Measurements from ENCODE around the gene CEMP1. TPM values are rescaled to one million over a fixed set of nuclear protein-coding genes. Genes with fewer than 3 reads are reported as not detected.
A peak's percentile ranks its signal among the peaks of the same experiment; 100 is the strongest.
"Not testable (repeated sequence)": the region's sequence is repeated elsewhere in the genome, so short reads cannot be mapped to it uniquely, and the experiment has no call there.

Gene CEMP1
- total and polyA plus RNA-seq, 2 donors (not counting 1 experiment from before 2014, with no cell fraction given) = 0.66 to 2.3 TPM

DNA sequence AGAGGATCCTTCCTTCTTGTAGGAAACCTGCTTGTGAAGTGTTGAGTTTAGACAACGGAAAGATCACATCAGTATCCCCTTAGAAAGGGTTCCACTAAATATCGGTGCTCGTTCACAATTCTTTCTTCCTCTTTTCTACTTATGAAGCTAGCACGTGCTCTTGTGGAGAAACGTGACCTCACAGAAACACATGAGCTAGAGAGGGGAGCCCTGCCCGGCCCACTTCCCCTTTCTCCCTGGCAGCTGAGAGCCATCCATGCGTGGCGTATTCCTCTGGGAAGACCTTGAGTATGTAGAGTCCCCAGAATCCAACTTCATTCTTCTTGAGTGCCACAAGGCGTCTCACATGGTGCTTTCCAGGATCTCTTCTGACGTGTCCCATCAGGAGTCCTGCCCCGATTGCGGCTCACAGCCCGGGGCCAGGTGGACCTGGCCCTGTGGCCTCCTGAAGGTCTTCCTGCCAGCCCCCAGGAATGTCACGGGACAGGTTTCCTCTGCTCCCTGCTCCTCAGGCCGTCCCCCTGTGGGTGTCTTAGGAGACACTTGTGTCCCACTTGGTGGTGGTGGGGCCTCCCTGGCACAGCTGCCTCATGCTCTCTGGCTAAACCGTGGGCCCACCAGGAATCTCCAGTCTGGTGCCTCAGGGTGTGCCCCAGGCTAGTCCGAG lies 29.1 kb upstream of the CEMP1 start:
- DNase-seq, CTCF ChIA-PET: not testable (repeated sequence)

GRCh38 chr16:2557150-2557549 lies 25.9 kb upstream of the CEMP1 start:
- H3K9me3 ChIP-seq (ENCODE audit: control extremely low read depth in 1 of 3, control insufficient read depth in 2 of 3, insufficient read depth in 1 of 3, low read length in 2 of 3); intact Hi-C loops (cut with micrococcal nuclease); H3K4me1 ChIP-seq (ENCODE audit: control insufficient read depth in 2 of 2, insufficient read depth in 2 of 2, low read length in 2 of 2); H3K79me2 ChIP-seq (ENCODE audit: control insufficient read depth, insufficient read depth, low read length); H3K27ac ChIP-seq (ENCODE audit: low read length in 2 of 2); H2AFZ ChIP-seq (ENCODE audit: insufficient read depth, low read depth, low read length, poor library complexity, severe bottlenecking); H4K20me1 ChIP-seq (ENCODE audit: control insufficient read depth, insufficient read depth, low read length, poor library complexity, severe bottlenecking); H3K4me2 ChIP-seq (replicated peaks; ENCODE audit: low read depth, low read length, poor library complexity, severe bottlenecking); H3K9ac ChIP-seq (ENCODE audit: low read length); H3K4me3 Mint-ChIP-seq; H3K27me3 Mint-ChIP-seq; H3K4me1 Mint-ChIP-seq; CTCF ChIA-PET; DNase-seq; H3K36me3 ChIP-seq (replicated peaks in 1 of 2; ENCODE audit: control extremely low read depth in 1 of 2, control insufficient read depth in 1 of 2, extremely low read depth in 1 of 2, insufficient read depth in 2 of 2, low read length in 1 of 2); POLR2A ChIA-PET; H3K9me3 Mint-ChIP-seq (ENCODE audit: insufficient read depth); H3K27me3 ChIP-seq (replicated peaks in 1 of 4; ENCODE audit: control extremely low read depth in 1 of 4, control insufficient read depth in 3 of 4, insufficient read depth in 4 of 4, low read length in 3 of 4); H3K27ac Mint-ChIP-seq; ATAC-seq (ENCODE audit: low read depth); H3K4me3 ChIP-seq (ENCODE audit: control extremely low read depth in 1 of 5, extremely low read depth in 1 of 5, insufficient read depth in 1 of 5, low read depth in 2 of 5, low read length in 4 of 5): not testable (repeated sequence)
- WGBS (ENCODE audit: insufficient coverage) = no CpG with 5 or more reads among the region's 15 CpGs

More for the DNA sequence above, 29.1 kb upstream of the CEMP1 start:
- H3K27me3 Mint-ChIP-seq; H3K27me3 ChIP-seq (replicated peaks in 1 of 4; ENCODE audit: control extremely low read depth in 1 of 4, control insufficient read depth in 3 of 4, insufficient read depth in 4 of 4, low read length in 3 of 4); H3K79me2 ChIP-seq (ENCODE audit: control insufficient read depth, insufficient read depth, low read length); H3K4me1 Mint-ChIP-seq; H4K20me1 ChIP-seq (ENCODE audit: control insufficient read depth, insufficient read depth, low read length, poor library complexity, severe bottlenecking); H3K4me3 ChIP-seq (ENCODE audit: control extremely low read depth in 1 of 5, extremely low read depth in 1 of 5, insufficient read depth in 1 of 5, low read depth in 2 of 5, low read length in 4 of 5); H3K4me3 Mint-ChIP-seq; H3K27ac Mint-ChIP-seq; H3K4me1 ChIP-seq (ENCODE audit: control insufficient read depth in 2 of 2, insufficient read depth in 2 of 2, low read length in 2 of 2); H3K9me3 ChIP-seq (ENCODE audit: control extremely low read depth in 1 of 3, control insufficient read depth in 2 of 3, insufficient read depth in 1 of 3, low read length in 2 of 3); H3K4me2 ChIP-seq (replicated peaks; ENCODE audit: low read depth, low read length, poor library complexity, severe bottlenecking); intact Hi-C loops (cut with micrococcal nuclease); H3K9me3 Mint-ChIP-seq (ENCODE audit: insufficient read depth); H2AFZ ChIP-seq (ENCODE audit: insufficient read depth, low read depth, low read length, poor library complexity, severe bottlenecking); H3K9ac ChIP-seq (ENCODE audit: low read length); H3K36me3 ChIP-seq (replicated peaks in 1 of 2; ENCODE audit: control extremely low read depth in 1 of 2, control insufficient read depth in 1 of 2, extremely low read depth in 1 of 2, insufficient read depth in 2 of 2, low read length in 1 of 2); POLR2A ChIA-PET: not testable (repeated sequence)
- ATAC-seq (ENCODE audit: low read depth) = peak; percentile 76
- H3K27ac ChIP-seq (ENCODE audit: low read length in 2 of 2) = peak overlapping the region in 1 of 2 donors; percentile 64
- WGBS (ENCODE audit: insufficient coverage) = no CpG with 5 or more reads among the region's 17 CpGs

DNA sequence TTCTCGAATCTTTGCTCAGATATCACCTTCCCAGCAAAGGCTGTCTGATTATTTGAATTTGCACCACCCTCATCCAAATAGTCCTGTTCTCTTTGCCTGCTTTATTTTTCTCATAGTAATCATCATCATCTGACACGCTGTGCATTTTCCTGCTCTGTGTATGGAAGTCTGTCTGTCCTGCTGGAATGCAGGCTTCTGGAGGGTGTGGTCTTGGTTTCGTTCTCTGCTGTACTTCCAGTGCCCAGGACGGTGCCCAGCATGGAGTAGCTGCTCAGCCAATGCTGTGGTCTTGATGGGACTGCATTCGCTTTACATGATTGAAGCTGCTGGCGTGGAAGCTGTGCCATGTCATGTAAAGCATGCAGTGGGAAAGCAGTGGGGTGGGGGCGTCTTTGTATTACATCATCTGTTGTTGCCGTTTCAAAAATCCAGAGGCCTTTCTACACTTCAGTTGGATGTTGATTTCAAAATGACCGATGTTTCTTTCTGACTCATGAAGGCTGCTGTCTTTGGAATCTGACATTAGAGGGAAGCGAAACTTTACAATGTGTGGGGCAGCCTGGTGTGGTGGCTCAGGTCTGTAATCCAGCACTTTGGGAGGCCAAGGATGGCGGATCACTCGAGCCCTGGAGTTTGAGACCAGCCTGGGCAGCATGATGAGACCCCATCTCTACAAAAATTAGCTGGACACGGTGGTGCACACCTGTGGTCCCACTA lies 23.7 kb upstream of the CEMP1 start:
- H3K4me1 Mint-ChIP-seq; H3K4me1 ChIP-seq (ENCODE audit: control insufficient read depth in 2 of 2, insufficient read depth in 2 of 2, low read length in 2 of 2); H3K4me3 ChIP-seq (ENCODE audit: control extremely low read depth in 1 of 5, extremely low read depth in 1 of 5, insufficient read depth in 1 of 5, low read depth in 2 of 5, low read length in 4 of 5); ATAC-seq (ENCODE audit: low read depth); H3K27me3 Mint-ChIP-seq; H3K27me3 ChIP-seq (replicated peaks in 1 of 4; ENCODE audit: control extremely low read depth in 1 of 4, control insufficient read depth in 3 of 4, insufficient read depth in 4 of 4, low read length in 3 of 4); H3K79me2 ChIP-seq (ENCODE audit: control insufficient read depth, insufficient read depth, low read length); H4K20me1 ChIP-seq (ENCODE audit: control insufficient read depth, insufficient read depth, low read length, poor library complexity, severe bottlenecking); H3K36me3 ChIP-seq (replicated peaks in 1 of 2; ENCODE audit: control extremely low read depth in 1 of 2, control insufficient read depth in 1 of 2, extremely low read depth in 1 of 2, insufficient read depth in 2 of 2, low read length in 1 of 2); intact Hi-C loops (cut with micrococcal nuclease); H3K9me3 Mint-ChIP-seq (ENCODE audit: insufficient read depth); H3K27ac ChIP-seq (ENCODE audit: low read length in 2 of 2); H3K4me3 Mint-ChIP-seq; H2AFZ ChIP-seq (ENCODE audit: insufficient read depth, low read depth, low read length, poor library complexity, severe bottlenecking); H3K9me3 ChIP-seq (ENCODE audit: control extremely low read depth in 1 of 3, control insufficient read depth in 2 of 3, insufficient read depth in 1 of 3, low read length in 2 of 3); CTCF ChIA-PET; H3K4me2 ChIP-seq (replicated peaks; ENCODE audit: low read depth, low read length, poor library complexity, severe bottlenecking); H3K9ac ChIP-seq (ENCODE audit: low read length); DNase-seq; POLR2A ChIA-PET; H3K27ac Mint-ChIP-seq: not testable (repeated sequence)
- WGBS (ENCODE audit: insufficient coverage) = no CpG with 5 or more reads among the region's 13 CpGs

DNA sequence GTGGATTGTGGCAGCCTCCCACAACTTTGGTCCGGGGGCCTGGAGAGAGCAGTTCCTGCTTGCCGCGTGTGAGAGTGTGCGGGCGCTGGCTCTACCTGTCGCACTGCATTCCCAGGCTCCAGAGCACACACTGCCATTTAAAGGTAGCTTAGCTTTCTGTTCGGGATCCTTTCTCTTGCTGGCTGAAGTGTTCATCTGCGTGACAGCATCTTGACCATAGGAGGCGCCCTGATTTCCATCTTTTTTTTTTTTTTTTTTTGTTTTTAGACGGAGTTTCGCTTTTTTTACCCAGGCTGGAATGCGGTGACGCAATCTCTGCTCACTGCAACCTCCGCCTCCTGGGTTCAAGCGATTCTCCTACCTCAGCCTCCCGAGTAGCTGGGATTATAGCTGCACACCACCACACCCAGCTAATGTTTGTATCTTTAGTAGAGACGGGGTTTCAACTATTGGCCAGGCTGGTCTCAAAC lies 20.2 kb upstream of the CEMP1 start:
- H3K36me3 ChIP-seq (replicated peaks in 1 of 2; ENCODE audit: control extremely low read depth in 1 of 2, control insufficient read depth in 1 of 2, extremely low read depth in 1 of 2, insufficient read depth in 2 of 2, low read length in 1 of 2); H3K27me3 Mint-ChIP-seq; H3K4me1 ChIP-seq (ENCODE audit: control insufficient read depth in 2 of 2, insufficient read depth in 2 of 2, low read length in 2 of 2); H3K27ac ChIP-seq (ENCODE audit: low read length in 2 of 2); DNase-seq; intact Hi-C loops (cut with micrococcal nuclease); H3K4me1 Mint-ChIP-seq; H3K27me3 ChIP-seq (replicated peaks in 1 of 4; ENCODE audit: control extremely low read depth in 1 of 4, control insufficient read depth in 3 of 4, insufficient read depth in 4 of 4, low read length in 3 of 4); H3K9ac ChIP-seq (ENCODE audit: low read length); H4K20me1 ChIP-seq (ENCODE audit: control insufficient read depth, insufficient read depth, low read length, poor library complexity, severe bottlenecking); H3K9me3 Mint-ChIP-seq (ENCODE audit: insufficient read depth); H3K4me3 Mint-ChIP-seq; POLR2A ChIA-PET; H3K4me3 ChIP-seq (ENCODE audit: control extremely low read depth in 1 of 5, extremely low read depth in 1 of 5, insufficient read depth in 1 of 5, low read depth in 2 of 5, low read length in 4 of 5); ATAC-seq (ENCODE audit: low read depth); H3K27ac Mint-ChIP-seq; H3K9me3 ChIP-seq (ENCODE audit: control extremely low read depth in 1 of 3, control insufficient read depth in 2 of 3, insufficient read depth in 1 of 3, low read length in 2 of 3); H2AFZ ChIP-seq (ENCODE audit: insufficient read depth, low read depth, low read length, poor library complexity, severe bottlenecking); H3K4me2 ChIP-seq (replicated peaks; ENCODE audit: low read depth, low read length, poor library complexity, severe bottlenecking): not testable (repeated sequence)
- WGBS (ENCODE audit: insufficient coverage) = 93% methylated on average over 3 of the region's 17 CpGs
- CTCF ChIA-PET = interaction anchor here (0.7 kb wide), 1 partner anchor 525 kb away, joined by 3 read pairs; no protein-coding TSS in a partner anchor
- H3K79me2 ChIP-seq (ENCODE audit: control insufficient read depth, insufficient read depth, low read length) = peaks cover 10% of the 10 kb centered on the region
